ENCODE measurements around the gene SPTLC1.
"Not testable (repeated sequence)": the region's sequence is repeated elsewhere in the genome, so short reads cannot be mapped to it uniquely, and the experiment has no call there.

SPTLC1 gene

GRCh38 chr9:92147030-92147851 is 32.0 kb upstream of the SPTLC1 start:
- no peak for TF ChIP-seq CTCF (IDR thresholded peaks at IDR 0.05; ENCODE audit: insufficient read depth, missing control alignments)
- no peak for DNase-seq (ENCODE audit: insufficient read length, low spot score)
- FAIRE-seq, result no peak

- FAIRE-seq, result no peak
- DNase-seq (ENCODE audit: insufficient read length, low spot score), result no peak
Observed at GRCh38 chr9:92146610-92147009, 31.4 kb upstream of the SPTLC1 start.

GRCh38 chr9:92145784-92146183 is 30.6 kb upstream of the SPTLC1 start:
- FAIRE-seq; DNase-seq (ENCODE audit: insufficient read length, low spot score): not testable (repeated sequence)

More at GRCh38 chr9:92146610-92147009, 31.4 kb upstream of the SPTLC1 start:
- no peak for TF ChIP-seq CTCF (IDR thresholded peaks at IDR 0.05; ENCODE audit: insufficient read depth, missing control alignments)

GRCh38 chr9:92142329-92142728 is 27.1 kb upstream of the SPTLC1 start:
- no peak for FAIRE-seq
- DNase-seq (ENCODE audit: insufficient read length, low spot score), result no peak
- TF ChIP-seq CTCF (IDR thresholded peaks at IDR 0.05; ENCODE audit: insufficient read depth, missing control alignments), result no peak

- DNase-seq (ENCODE audit: insufficient read length, low spot score) (no peak), FAIRE-seq (no peak)
- TF ChIP-seq CTCF (IDR thresholded peaks at IDR 0.05; ENCODE audit: insufficient read depth, missing control alignments), result no peak
Observed at GRCh38 chr9:92141144-92142129, 26.2 kb upstream of the SPTLC1 start.

GRCh38 chr9:92140754-92141143 is 25.5 kb upstream of the SPTLC1 start:
- no peak for FAIRE-seq
- DNase-seq (ENCODE audit: insufficient read length, low spot score), result no peak

More at GRCh38 chr9:92140754-92141143, 25.5 kb upstream of the SPTLC1 start:
- no peak for TF ChIP-seq CTCF (IDR thresholded peaks at IDR 0.05; ENCODE audit: insufficient read depth, missing control alignments)

All from D721Med (cell line).